IMR-90 (cell line): ENCODE data around the gene KRT1.

Experiments
- BHLHE40 ChIP-seq: fragments of 150-350 bp; IDR thresholded peaks from 2 replicates; pipeline ENCODE4 v1.6.1; 2016; ENCODE audit warnings: mild to moderate bottlenecking, low read depth, low read length
- CEBPB ChIP-seq: IDR thresholded peaks from 2 replicates; pipeline ENCODE4 v1.6.1; 2012; ENCODE audit warnings: low read depth, low read length, improper control_type of control experiment
- CHD1 ChIP-seq: IDR thresholded peaks from 2 replicates; pipeline ENCODE4 v1.6.1; 2012; ENCODE audit warnings: low read depth, low read length, improper control_type of control experiment
- ELK1 ChIP-seq: fragments of 150-350 bp; IDR thresholded peaks from 2 replicates; pipeline ENCODE4 v1.6.1; 2016; ENCODE audit warnings: low read depth, mild to moderate bottlenecking, low read length, moderate library complexity, borderline replicate concordance
- POLR2A ChIP-seq: IDR thresholded peaks from 2 replicates; pipeline ENCODE4 v1.6.1; 2012; ENCODE audit warnings: mild to moderate bottlenecking, low read depth, low read length
- RAD21 ChIP-seq: IDR thresholded peaks from 2 replicates; pipeline ENCODE4 v1.6.1; 2012; ENCODE audit warnings: low read length, improper control_type of control experiment
- RCOR1 ChIP-seq: IDR thresholded peaks from 2 replicates; pipeline ENCODE4 v1.6.1; 2012; ENCODE audit warnings: mild to moderate bottlenecking, low read length, improper control_type of control experiment; ENCODE audit not compliant: insufficient replicate concordance
- RFX5 ChIP-seq: IDR thresholded peaks from 2 replicates; pipeline ENCODE4 v1.8.0; 2012; ENCODE audit warnings: low read depth, mild to moderate bottlenecking, low read length, moderate library complexity
- TF ChIP-seq, protein P1 (sequence below): conservative IDR thresholded peaks from 2 replicates; pipeline ENCODE4 v1.5.1; 2012; ENCODE audit warnings: mild to moderate bottlenecking, low read depth, low read length, improper control_type of control experiment

DNA sequence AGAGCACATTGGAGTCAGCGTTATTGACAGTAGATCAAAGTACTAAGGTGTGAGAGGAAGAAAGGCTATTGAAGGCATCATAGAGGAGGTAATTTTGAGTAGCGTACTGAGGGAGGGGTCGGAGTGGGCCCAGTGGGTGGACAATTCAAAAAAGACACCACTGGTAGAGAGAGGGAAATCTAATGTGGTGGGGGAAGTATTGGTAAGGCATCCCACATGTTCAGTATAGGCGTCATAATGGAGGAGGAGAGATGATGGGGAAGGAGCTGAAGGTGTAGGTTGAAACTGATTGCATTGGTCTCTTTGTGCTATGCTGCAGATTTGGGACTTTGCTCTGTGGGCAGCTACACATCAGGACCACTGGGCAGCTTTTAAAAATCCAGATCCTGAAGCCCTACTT is 46.8 kb upstream of the KRT1 start:
- TF ChIP-seq, protein P1, sequence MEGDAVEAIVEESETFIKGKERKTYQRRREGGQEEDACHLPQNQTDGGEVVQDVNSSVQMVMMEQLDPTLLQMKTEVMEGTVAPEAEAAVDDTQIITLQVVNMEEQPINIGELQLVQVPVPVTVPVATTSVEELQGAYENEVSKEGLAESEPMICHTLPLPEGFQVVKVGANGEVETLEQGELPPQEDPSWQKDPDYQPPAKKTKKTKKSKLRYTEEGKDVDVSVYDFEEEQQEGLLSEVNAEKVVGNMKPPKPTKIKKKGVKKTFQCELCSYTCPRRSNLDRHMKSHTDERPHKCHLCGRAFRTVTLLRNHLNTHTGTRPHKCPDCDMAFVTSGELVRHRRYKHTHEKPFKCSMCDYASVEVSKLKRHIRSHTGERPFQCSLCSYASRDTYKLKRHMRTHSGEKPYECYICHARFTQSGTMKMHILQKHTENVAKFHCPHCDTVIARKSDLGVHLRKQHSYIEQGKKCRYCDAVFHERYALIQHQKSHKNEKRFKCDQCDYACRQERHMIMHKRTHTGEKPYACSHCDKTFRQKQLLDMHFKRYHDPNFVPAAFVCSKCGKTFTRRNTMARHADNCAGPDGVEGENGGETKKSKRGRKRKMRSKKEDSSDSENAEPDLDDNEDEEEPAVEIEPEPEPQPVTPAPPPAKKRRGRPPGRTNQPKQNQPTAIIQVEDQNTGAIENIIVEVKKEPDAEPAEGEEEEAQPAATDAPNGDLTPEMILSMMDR = no peak
- TF ChIP-seq POLR2A = no peak
- TF ChIP-seq CEBPB = no peak
- no peak for TF ChIP-seq CHD1
- no peak for TF ChIP-seq ELK1
- no peak for TF ChIP-seq BHLHE40
- TF ChIP-seq RAD21 = no peak
- no peak for TF ChIP-seq RFX5
- no peak for TF ChIP-seq RCOR1
